K562 (cell line): Measurements from ENCODE around the gene YTHDF1. TPM values are rescaled to one million over a fixed set of nuclear protein-coding genes. Genes with fewer than 3 reads are reported as not detected.
"Not testable (repeated sequence)": the region's sequence is repeated elsewhere in the genome, so short reads cannot be mapped to it uniquely, and the experiment has no call there.

Experiments used
- ATAC-seq: fragments of 200-7000 bp; cut with Tn5 transposase; 3 replicates; pipeline ENCODE4 v1.9.1; 2020; ENCODE audit warnings: moderate library complexity
- BruUV-seq: library from RNA; stranded (reverse); fragments of 400-500 nt; replicated peaks from 2 replicates; lab custom pipeline; 2021; lab: Mats Ljungman, UMichigan
- CTCF ChIA-PET: fragments of 300-600 bp; formaldehyde crosslinking; extraction: SDS; loops from one replicate; lab custom pipeline; 2021; ENCODE audit warnings: low intra/inter-chr PET ratio; lab: Yijun Ruan, JAX
- POLR2A ChIA-PET: fragments of 300-600, 350-650 bp; sonication (Branson Sonifier 250); formaldehyde crosslinking; extraction: SDS; loops from one replicate; lab custom pipeline; 2021; ENCODE audit warnings: antibody characterized with exemption, inconsistent platforms; lab: Yijun Ruan, JAX
- DNase-seq, 4 experiments: peaks; one replicate each; pipeline versions ENCODE4 v3.0.0 to v3.0.0-alpha.2; 2011 to 2018; ENCODE audit warnings: low spot score in 3 of 4, mixed read lengths in 3 of 4; ENCODE audit errors: extremely low read depth in 1 of 4
- FAIRE-seq: peaks from 2 replicates; lab custom pipeline; 2011; peaks lifted over from hg19 to GRCh38; lab: Jason Lieb, UNC
- H2AFZ ChIP-seq: 2 replicates; pipeline ENCODE4 v1.6.0; 2011; ENCODE audit warnings: low read depth, low read length, control low read depth, inconsistent platforms
- H3K27ac ChIP-seq: fragments of 200-600 bp; 3 replicates; pipeline ENCODE4 v1.8.0; 2011; ENCODE audit warnings: low read depth, mild to moderate bottlenecking, control low read depth, inconsistent platforms, low read length, moderate library complexity, mixed read lengths; ENCODE audit errors: extremely low read depth
- H3K27me3 ChIP-seq, 2 experiments: fragments of 300-600 bp in 1 of 2; 2 replicates in 1 of 2; 3 replicates in 1 of 2; pipeline versions ENCODE4 v1.6.0 to v1.8.0; 2011; ENCODE audit warnings: inconsistent platforms in 2 of 2, low read length in 2 of 2, mild to moderate bottlenecking in 1 of 2, mixed read lengths in 1 of 2, moderate library complexity in 1 of 2; ENCODE audit not compliant: control insufficient read depth in 2 of 2, insufficient read depth in 2 of 2
- H3K36me3 ChIP-seq: fragments of 300-600 bp; 3 replicates; pipeline ENCODE4 v1.8.0; 2011; ENCODE audit warnings: mild to moderate bottlenecking, low read length, inconsistent platforms; ENCODE audit not compliant: control insufficient read depth, insufficient read depth
- H3K4me1 ChIP-seq, 2 experiments: fragments of 200-600 bp in 1 of 2; replicated peaks in 1 of 2; 2 replicates in 1 of 2; 3 replicates in 1 of 2; pipeline versions ENCODE4 v1.5.1 to v1.8.0; 2011; ENCODE audit warnings: inconsistent platforms in 2 of 2, low read length in 2 of 2, mild to moderate bottlenecking in 1 of 2, mixed read lengths in 1 of 2, moderate library complexity in 1 of 2; ENCODE audit not compliant: control insufficient read depth in 2 of 2, insufficient read depth in 2 of 2
- H3K4me2 ChIP-seq: 2 replicates; pipeline ENCODE4 v1.6.1; 2011; ENCODE audit warnings: low read length, control low read depth, inconsistent platforms, mixed read lengths; ENCODE audit not compliant: insufficient read depth
- H3K4me3 ChIP-seq: fragments of 200-600 bp; sonication (generic), shearing (Covaris generic); 2 replicates; pipeline ENCODE4 v1.5.1; 2016; ENCODE audit warnings: control low read depth, inconsistent platforms
- H3K79me2 ChIP-seq: fragments of 200-600 bp; 3 replicates; pipeline ENCODE4 v1.8.0; 2011; ENCODE audit warnings: low read length, inconsistent platforms; ENCODE audit not compliant: control insufficient read depth, insufficient read depth
- H3K9ac ChIP-seq, 2 experiments: 2 replicates each; pipeline versions ENCODE4 v1.6.0 to v1.6.1; 2011; ENCODE audit warnings: low read depth in 2 of 2, low read length in 2 of 2, control low read depth in 1 of 2, inconsistent platforms in 1 of 2, mild to moderate bottlenecking in 1 of 2, mixed read lengths in 1 of 2; ENCODE audit not compliant: insufficient read depth in 1 of 2
- H3K9me1 ChIP-seq: one replicate; pipeline ENCODE4 v1.6.0; 2011; ENCODE audit warnings: inconsistent platforms, mild to moderate bottlenecking, low read length, moderate library complexity; ENCODE audit not compliant: control insufficient read depth, insufficient read depth
- H3K9me3 ChIP-seq: replicated peaks from 2 replicates; pipeline ENCODE4 v1.5.1; 2011; ENCODE audit warnings: low read depth, low read length, inconsistent platforms; ENCODE audit not compliant: control insufficient read depth, insufficient read depth
- H4K20me1 ChIP-seq: replicated peaks from 2 replicates; pipeline ENCODE4 v1.6.1; 2011; ENCODE audit warnings: low read length, inconsistent platforms, mixed read lengths; ENCODE audit not compliant: control insufficient read depth, insufficient read depth
- CREM ChIP-seq: IDR thresholded peaks from 2 replicates; pipeline ENCODE4 v1.6.1; 2014; ENCODE audit warnings: antibody characterized with exemption, low read depth
- RAD21 ChIP-seq, 2 experiments: fragments of 250-450 bp in 1 of 2; fragments of 450-650 bp in 1 of 2; sonication (Bioruptor Pico) in 1 of 2; formaldehyde crosslinking in 1 of 2; IDR thresholded peaks in 1 of 2; conservative IDR thresholded peaks in 1 of 2; 2 replicates each; pipeline versions ENCODE4 v1.4.0 to v1.8.0; 2020 to 2022; ENCODE audit warnings: mild to moderate bottlenecking in 2 of 2, moderate library complexity in 1 of 2
- SMARCB1 ChIP-seq: IDR thresholded peaks from 2 replicates; pipeline ENCODE4 v1.6.1; 2011; ENCODE audit warnings: improper control_type of control experiment, low read depth; ENCODE audit not compliant: insufficient read length
- WGBS: fragments of 100-300 bp; shearing (Covaris generic); methylation state at CpG from one replicate; pipeline ENCODE4 v1.1.6; 2016; ENCODE audit warnings: low coverage, mixed read lengths; ENCODE audit not compliant: insufficient coverage; ENCODE audit errors: missing lambda C conversion rate; 5-methylcytosine and 5-hydroxymethylcytosine counted together
- in situ Hi-C: fragments of 300-500 bp; cut with MboI; formaldehyde crosslinking; loops from 4 replicates; pipeline ENCODE4 v1.15.0; 2018; ENCODE audit warnings: inconsistent platforms, mixed read lengths
- intact Hi-C: fragments of 100-400 bp; cut with micrococcal nuclease; formaldehyde crosslinking; loops from 2 replicates; pipeline ENCODE4 v1.14.2; 2022
- polyA plus RNA-seq, 8 experiments: library from polyadenylated mRNA; depleted of rRNA in 4 of 8; stranded (reverse) in 5 of 8; unstranded in 3 of 8; fragments of >200 nt; fragmentation: Nextera tagmentation in 2 of 8; fragmentation: Illumina TruSeq in 1 of 8; extraction: Ambion mirVana in 2 of 8; extraction: Trizol in 1 of 8; gene quantifications; 2 replicates each; pipeline versions ENCODE4 v1.2.1 to v1.2.3, GENCODE V29; 2011 to 2014; ENCODE audit warnings: inconsistent platforms in 1 of 8, missing spikeins in 1 of 8
- total RNA-seq, 7 experiments: library from RNA; depleted of rRNA in 6 of 7; stranded (reverse); fragments of >200 nt in 6 of 7; fragmentation: Illumina TruSeq in 2 of 7; extraction: Trizol in 2 of 7; gene quantifications; 2 replicates each; pipeline versions ENCODE4 v1.2.1 to v1.2.3, GENCODE V29; 2011 to 2021; ENCODE audit warnings: low replicate concordance in 1 of 7
- TF ChIP-seq, protein P1 (sequence below): fragments of 250-450 bp; sonication (Bioruptor Pico); IDR thresholded peaks from 2 replicates; pipeline ENCODE4 v1.8.0; 2022; ENCODE audit warnings: inconsistent platforms
- TF ChIP-seq, protein P2 (sequence below), 3 experiments: IDR thresholded peaks in 2 of 3; conservative IDR thresholded peaks in 1 of 3; 2 replicates each; pipeline ENCODE4 v1.5.1; 2011 to 2012; ENCODE audit warnings: low read length in 3 of 3, mild to moderate bottlenecking in 3 of 3, control low read depth in 2 of 3, improper control_type of control experiment in 1 of 3, inconsistent platforms in 1 of 3, low read depth in 1 of 3, mixed read lengths in 1 of 3, moderate library complexity in 1 of 3; ENCODE audit not compliant: insufficient read depth in 2 of 3
- TF ChIP-seq, protein P3 (sequence below), 2 experiments: fragments of 450-650 bp; formaldehyde crosslinking in 1 of 2; IDR thresholded peaks; 2 replicates each; pipeline versions ENCODE4 v1.4.0 to v1.6.1; 2014 to 2020; ENCODE audit warnings: mild to moderate bottlenecking in 2 of 2, borderline replicate concordance in 1 of 2, low read depth in 1 of 2

Gene YTHDF1
- total and polyA plus RNA-seq, 9 of the 15 experiments (the other 6 are each of a cell fraction or from before 2014, with no cell fraction given) = 10.1 to 42.4 (median 27.8) TPM

DNA sequence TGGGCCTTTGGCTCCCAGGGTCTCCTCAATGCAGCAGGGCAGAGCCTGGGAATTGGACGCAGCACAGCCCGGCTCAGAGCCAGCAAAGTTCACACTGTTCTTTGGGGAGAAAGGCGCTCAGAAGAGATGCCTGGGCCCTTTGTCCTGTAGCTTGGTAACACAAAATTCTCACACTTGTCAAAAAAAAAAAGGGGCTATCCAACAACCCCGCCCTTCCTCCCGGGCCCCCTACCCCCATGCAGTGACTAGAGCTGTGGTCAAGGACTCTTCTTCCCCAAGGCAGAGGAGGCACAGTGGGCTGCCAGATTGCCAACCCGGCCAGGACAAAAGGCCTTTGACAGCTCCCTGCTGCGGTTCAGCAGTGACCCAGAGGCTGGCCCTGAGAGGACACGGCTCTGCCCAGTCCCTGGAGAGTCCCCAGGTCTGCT, 36.4 kb upstream of the YTHDF1 start (continued):
- TF ChIP-seq, protein P1, sequence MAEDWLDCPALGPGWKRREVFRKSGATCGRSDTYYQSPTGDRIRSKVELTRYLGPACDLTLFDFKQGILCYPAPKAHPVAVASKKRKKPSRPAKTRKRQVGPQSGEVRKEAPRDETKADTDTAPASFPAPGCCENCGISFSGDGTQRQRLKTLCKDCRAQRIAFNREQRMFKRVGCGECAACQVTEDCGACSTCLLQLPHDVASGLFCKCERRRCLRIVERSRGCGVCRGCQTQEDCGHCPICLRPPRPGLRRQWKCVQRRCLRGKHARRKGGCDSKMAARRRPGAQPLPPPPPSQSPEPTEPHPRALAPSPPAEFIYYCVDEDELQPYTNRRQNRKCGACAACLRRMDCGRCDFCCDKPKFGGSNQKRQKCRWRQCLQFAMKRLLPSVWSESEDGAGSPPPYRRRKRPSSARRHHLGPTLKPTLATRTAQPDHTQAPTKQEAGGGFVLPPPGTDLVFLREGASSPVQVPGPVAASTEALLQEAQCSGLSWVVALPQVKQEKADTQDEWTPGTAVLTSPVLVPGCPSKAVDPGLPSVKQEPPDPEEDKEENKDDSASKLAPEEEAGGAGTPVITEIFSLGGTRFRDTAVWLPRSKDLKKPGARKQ (CRISPR knock-in tag) = no peak
- no peak for TF ChIP-seq SMARCB1

DNA sequence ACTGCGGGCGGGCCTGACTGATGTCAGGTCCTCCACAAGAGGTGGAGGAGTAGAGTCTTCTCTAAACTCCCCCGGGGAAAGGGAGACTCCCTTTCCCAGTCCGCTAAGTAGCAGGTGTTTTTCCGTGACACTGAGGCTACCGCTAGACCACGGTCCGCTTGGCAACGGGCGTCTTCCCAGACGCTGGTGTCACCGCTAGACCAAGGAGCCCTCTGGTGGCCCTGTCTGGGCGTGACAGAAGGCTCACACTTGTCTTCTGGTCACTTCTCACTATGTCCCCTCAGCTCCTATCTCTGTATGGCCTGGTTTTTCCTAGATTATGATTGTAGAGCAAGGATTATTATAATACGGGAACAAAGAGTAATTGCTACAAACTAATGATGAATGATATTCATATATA, 35.4 kb upstream of the YTHDF1 start:
- H3K79me2 ChIP-seq, H3K9me3 ChIP-seq, H3K9ac ChIP-seq, H3K4me3 ChIP-seq, in situ Hi-C loops, H3K27ac ChIP-seq, ATAC-seq, intact Hi-C loops, H3K9me1 ChIP-seq, BruUV-seq, H3K36me3 ChIP-seq, H2AFZ ChIP-seq, H3K4me2 ChIP-seq: not testable (repeated sequence)
- POLR2A ChIA-PET = interaction anchor here (0.7 kb wide), 1 partner anchor 266 kb away, joined by 3 read pairs; no protein-coding TSS in a partner anchor
- Histone ChIP-seq H4K20me1 (peaks cover 20% of the 10 kb centered on the region), H3K27me3 (peaks cover 32 to 78% of the 10 kb centered on the region in 2 experiments; a peak in 4 of 5 replicates), H3K4me1 (peaks cover 0 to 45% of the 10 kb centered on the region in 2 experiments; a peak in 2 of 5 replicates)
- FAIRE-seq = peak; percentile 19
- DNase-seq = peak in 1 of 4 experiments; percentile 41
- 1% methylated on average over 12 of the region's 14 CpGs for WGBS
- CTCF ChIA-PET = interaction anchor here (0.9 to 1.3 kb wide), 3 partner anchors 21 to 68 kb away, joined by 3 to 6 read pairs (median 3); no protein-coding TSS in a partner anchor
- TF ChIP-seq CREM (peak; percentile 30; the same call in 1 of the 2 replicates), RAD21 (CRISPR knock-in tag; conservative IDR thresholded peaks at IDR 0.05 in 1 of 2, IDR thresholded peaks at IDR 0.05 in 1 of 2) (peak; percentile 9 to 59; a peak in 2 of 4 replicates)
- TF ChIP-seq, protein P2, sequence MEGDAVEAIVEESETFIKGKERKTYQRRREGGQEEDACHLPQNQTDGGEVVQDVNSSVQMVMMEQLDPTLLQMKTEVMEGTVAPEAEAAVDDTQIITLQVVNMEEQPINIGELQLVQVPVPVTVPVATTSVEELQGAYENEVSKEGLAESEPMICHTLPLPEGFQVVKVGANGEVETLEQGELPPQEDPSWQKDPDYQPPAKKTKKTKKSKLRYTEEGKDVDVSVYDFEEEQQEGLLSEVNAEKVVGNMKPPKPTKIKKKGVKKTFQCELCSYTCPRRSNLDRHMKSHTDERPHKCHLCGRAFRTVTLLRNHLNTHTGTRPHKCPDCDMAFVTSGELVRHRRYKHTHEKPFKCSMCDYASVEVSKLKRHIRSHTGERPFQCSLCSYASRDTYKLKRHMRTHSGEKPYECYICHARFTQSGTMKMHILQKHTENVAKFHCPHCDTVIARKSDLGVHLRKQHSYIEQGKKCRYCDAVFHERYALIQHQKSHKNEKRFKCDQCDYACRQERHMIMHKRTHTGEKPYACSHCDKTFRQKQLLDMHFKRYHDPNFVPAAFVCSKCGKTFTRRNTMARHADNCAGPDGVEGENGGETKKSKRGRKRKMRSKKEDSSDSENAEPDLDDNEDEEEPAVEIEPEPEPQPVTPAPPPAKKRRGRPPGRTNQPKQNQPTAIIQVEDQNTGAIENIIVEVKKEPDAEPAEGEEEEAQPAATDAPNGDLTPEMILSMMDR (IDR thresholded peaks at IDR 0.05 in 2 of 3, conservative IDR thresholded peaks at IDR 0.05 in 1 of 3; ENCODE audit: insufficient read depth in 2 of 3, low read depth in 1 of 3, low read length in 3 of 3) = peak; percentile 43 to 48 (median 46); a peak in 5 of 6 replicates
- TF ChIP-seq, protein P3, sequence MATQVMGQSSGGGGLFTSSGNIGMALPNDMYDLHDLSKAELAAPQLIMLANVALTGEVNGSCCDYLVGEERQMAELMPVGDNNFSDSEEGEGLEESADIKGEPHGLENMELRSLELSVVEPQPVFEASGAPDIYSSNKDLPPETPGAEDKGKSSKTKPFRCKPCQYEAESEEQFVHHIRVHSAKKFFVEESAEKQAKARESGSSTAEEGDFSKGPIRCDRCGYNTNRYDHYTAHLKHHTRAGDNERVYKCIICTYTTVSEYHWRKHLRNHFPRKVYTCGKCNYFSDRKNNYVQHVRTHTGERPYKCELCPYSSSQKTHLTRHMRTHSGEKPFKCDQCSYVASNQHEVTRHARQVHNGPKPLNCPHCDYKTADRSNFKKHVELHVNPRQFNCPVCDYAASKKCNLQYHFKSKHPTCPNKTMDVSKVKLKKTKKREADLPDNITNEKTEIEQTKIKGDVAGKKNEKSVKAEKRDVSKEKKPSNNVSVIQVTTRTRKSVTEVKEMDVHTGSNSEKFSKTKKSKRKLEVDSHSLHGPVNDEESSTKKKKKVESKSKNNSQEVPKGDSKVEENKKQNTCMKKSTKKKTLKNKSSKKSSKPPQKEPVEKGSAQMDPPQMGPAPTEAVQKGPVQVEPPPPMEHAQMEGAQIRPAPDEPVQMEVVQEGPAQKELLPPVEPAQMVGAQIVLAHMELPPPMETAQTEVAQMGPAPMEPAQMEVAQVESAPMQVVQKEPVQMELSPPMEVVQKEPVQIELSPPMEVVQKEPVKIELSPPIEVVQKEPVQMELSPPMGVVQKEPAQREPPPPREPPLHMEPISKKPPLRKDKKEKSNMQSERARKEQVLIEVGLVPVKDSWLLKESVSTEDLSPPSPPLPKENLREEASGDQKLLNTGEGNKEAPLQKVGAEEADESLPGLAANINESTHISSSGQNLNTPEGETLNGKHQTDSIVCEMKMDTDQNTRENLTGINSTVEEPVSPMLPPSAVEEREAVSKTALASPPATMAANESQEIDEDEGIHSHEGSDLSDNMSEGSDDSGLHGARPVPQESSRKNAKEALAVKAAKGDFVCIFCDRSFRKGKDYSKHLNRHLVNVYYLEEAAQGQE (IDR thresholded peaks at IDR 0.05; ENCODE audit: borderline replicate concordance) = peak; percentile 22; the same call in 1 of the 2 replicates
- TF ChIP-seq, protein P3 (CRISPR knock-in tag; IDR thresholded peaks at IDR 0.05; ENCODE audit: low read depth) = not testable (repeated sequence)
